Spleen (tissue), 11 donors: ENCODE results near the gene YWHAH. TPM values are rescaled to one million over a fixed set of nuclear protein-coding genes. Genes with fewer than 3 reads are reported as not detected.

ENCODE experiments used
- DNase-seq: peaks from one replicate; pipeline ENCODE4 v3.0.0-alpha.2; 2020
- H3K27ac ChIP-seq, 8 donors: fragments of 200-600 bp; sonication (generic) in 7 of 8; 1 replicate in 4 of 8; 2 replicates in 4 of 8; pipeline versions ENCODE4 v1.5.0 to v1.8.0; 2016 to 2021; ENCODE audit warnings: inconsistent platforms in 4 of 8, mild to moderate bottlenecking in 4 of 8, moderate library complexity in 1 of 8
- H3K27me3 ChIP-seq, 7 donors: fragments of 200-600 bp; sonication (generic) in 6 of 7; replicated peaks in 1 of 7; 1 replicate in 4 of 7; 2 replicates in 3 of 7; pipeline versions ENCODE4 v1.5.0 to v1.8.0; 2016 to 2021; ENCODE audit warnings: inconsistent platforms in 3 of 7, mild to moderate bottlenecking in 1 of 7
- H3K36me3 ChIP-seq, 6 donors: fragments of 200-600 bp; sonication (generic) in 5 of 6; 1 replicate in 4 of 6; 2 replicates in 2 of 6; pipeline versions ENCODE4 v1.5.0 to v1.8.0; 2016 to 2021; ENCODE audit warnings: inconsistent platforms in 2 of 6
- H3K4me1 ChIP-seq, 6 donors: fragments of 200-600 bp; sonication (generic) in 5 of 6; 1 replicate in 3 of 6; 2 replicates in 3 of 6; pipeline versions ENCODE4 v1.5.0 to v1.8.0; 2016 to 2021; ENCODE audit warnings: inconsistent platforms in 3 of 6
- H3K4me3 ChIP-seq, 8 donors: fragments of 200-600 bp; sonication (generic) in 7 of 8; 1 replicate in 4 of 8; 2 replicates in 4 of 8; pipeline versions ENCODE4 v1.5.0 to v1.8.0; 2016 to 2021; ENCODE audit warnings: inconsistent platforms in 4 of 8, mild to moderate bottlenecking in 4 of 8, moderate library complexity in 2 of 8
- H3K9me3 ChIP-seq, 8 donors: fragments of 200-600 bp; sonication (generic) in 7 of 8; 1 replicate in 4 of 8; 2 replicates in 4 of 8; pipeline versions ENCODE4 v1.5.0 to v1.8.0; 2016 to 2021; ENCODE audit warnings: inconsistent platforms in 4 of 8
- POLR2A ChIP-seq, 3 donors: fragments of 450-650 bp; IDR thresholded peaks; one replicate each; pipeline ENCODE4 v1.5.1; 2017; ENCODE audit warnings: antibody characterized with exemption in 3 of 3, mild to moderate bottlenecking in 1 of 3
- POLR2AphosphoS5 ChIP-seq, 3 donors: sonication (generic); formaldehyde crosslinking; IDR thresholded peaks; one replicate each; pipeline ENCODE4 v1.5.1; 2017; ENCODE audit warnings: antibody characterized with exemption in 3 of 3
- WGBS, 5 donors: extraction: QIAGEN DNeasy Blood & Tissue Kit in 3 of 5; methylation state at CpG; one replicate each; pipeline versions ENCODE4 v1.1.5 to v1.1.7; 2013 to 2018; 5-methylcytosine and 5-hydroxymethylcytosine counted together
- intact Hi-C: fragments of 100-400 bp; cut with DNase I; formaldehyde crosslinking; loops from one replicate; pipeline ENCODE4 v1.15.0; 2023; ENCODE audit warnings: low total_unique reads
- polyA plus RNA-seq, 3 donors: library from polyadenylated mRNA; stranded (reverse); fragments of 200-250 nt; gene quantifications; one replicate each; pipeline ENCODE4 v1.2.1, GENCODE V29; 2013
- small RNA-seq, 4 donors: library from RNA; depleted of rRNA; stranded (forward); fragments of <200 nt; gene quantifications; one replicate each; pipeline ENCODE3, GENCODE V24; 2016
- total RNA-seq, 7 donors: library from RNA; depleted of rRNA in 3 of 7; stranded (reverse); fragments of >200 nt in 3 of 7; fragmentation: NEBNext Ultra II Directional in 4 of 7; extraction: Animal tissue kit (Norgen Biotek cat#: 25700) in 4 of 7; gene quantifications; one replicate each; pipeline versions ENCODE4 v1.1.0 to v1.2.1, GENCODE V29; 2016 to 2021
- TF ChIP-seq, protein P1 (sequence below), 11 experiments: fragments of 200-600 bp in 7 of 11; fragments of 450-650 bp in 4 of 11; sonication (generic) in 4 of 11; IDR thresholded peaks in 8 of 11; conservative IDR thresholded peaks in 3 of 11; 1 replicate in 7 of 11; 2 replicates in 4 of 11; pipeline versions ENCODE4 v1.4.0 to v1.8.0; 2016 to 2021; ENCODE audit warnings: antibody characterized with exemption in 11 of 11, inconsistent platforms in 4 of 11, mild to moderate bottlenecking in 1 of 11
- donor health status: healthy with polysubstance abuse.
- donor health status: DM: no; HTN: no; CAD: no; lungs with moderate emphysema.
- donor health status: DM: no; HTN: no; CAD: no.
- donor health status: Bipolar disorder and iron deficiency.
- donor health status: healthy.
- donor health status: DM: no; HTN: no; CAD: no.
- donor health status: DM: yes; HTN: yes; CAD: no.

YWHAH gene
- total and polyA plus RNA-seq, 10 donors, result 34.2 to 130 (median 83.6) TPM

DNA sequence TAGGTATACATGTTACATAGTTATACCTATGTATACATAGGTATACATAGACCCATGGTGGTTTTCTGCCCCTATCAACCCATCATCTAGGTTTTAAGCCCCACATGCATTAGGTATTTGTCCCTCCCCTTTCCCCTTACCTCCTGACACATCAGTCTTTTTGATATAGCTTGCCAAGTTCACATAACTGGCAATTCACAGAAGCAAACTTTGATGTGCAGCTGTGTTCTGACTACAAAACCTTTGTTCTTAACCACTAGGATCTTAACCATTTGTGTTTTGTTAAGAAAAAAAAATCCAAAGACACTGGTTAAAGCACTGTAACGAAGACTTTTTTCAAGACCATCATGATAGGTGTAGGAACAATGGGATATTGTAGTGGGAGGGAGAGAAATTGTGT, 55.8 kb downstream of the YWHAH start:
- 50 to 79% (median 68%) methylated on average over 1 of the region's 1 CpG for WGBS, 5 donors
- H3K27ac ChIP-seq, result no peak overlapping the region

DNA sequence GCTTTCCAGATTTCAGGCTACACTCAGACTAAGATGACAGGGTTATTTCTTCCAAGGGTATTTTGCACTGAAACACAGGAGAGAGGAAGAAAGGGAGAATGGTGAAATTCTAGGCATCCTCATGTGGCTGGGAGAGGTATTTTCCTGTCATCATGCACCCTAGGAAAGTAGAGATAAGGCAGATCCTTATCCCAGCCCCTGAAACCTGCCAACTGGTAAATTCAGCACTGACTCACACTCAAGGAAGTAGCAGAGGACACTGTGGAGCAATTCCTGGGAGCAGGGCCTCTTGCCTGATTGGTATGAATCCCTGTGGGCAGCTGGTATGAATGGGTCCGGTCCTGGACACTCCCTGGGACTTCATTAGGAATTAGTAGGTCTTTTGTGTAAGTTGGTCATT, 61.1 kb downstream of the YWHAH start:
- H3K36me3 ChIP-seq, result no peaks in the 10 kb centered on the region
- peaks cover 0 to 23% (median 0%) of the 10 kb centered on the region in 7 donors for H3K27me3 ChIP-seq
- intact Hi-C loops, result no loop called here
- peaks cover 0 to 10% (median 0%) of the 10 kb centered on the region in 8 donors for H3K9me3 ChIP-seq
- H3K4me3 ChIP-seq, result no peak overlapping the region
- H3K4me1 ChIP-seq, result no peaks in the 10 kb centered on the region
- 60 to 90% (median 72%) methylated on average over 1 of the region's 1 CpG for WGBS, 5 donors
- TF ChIP-seq POLR2AphosphoS5 (IDR thresholded peaks at IDR 0.05) (no peak), POLR2A (IDR thresholded peaks at IDR 0.05) (no peak)
- TF ChIP-seq, protein P1, sequence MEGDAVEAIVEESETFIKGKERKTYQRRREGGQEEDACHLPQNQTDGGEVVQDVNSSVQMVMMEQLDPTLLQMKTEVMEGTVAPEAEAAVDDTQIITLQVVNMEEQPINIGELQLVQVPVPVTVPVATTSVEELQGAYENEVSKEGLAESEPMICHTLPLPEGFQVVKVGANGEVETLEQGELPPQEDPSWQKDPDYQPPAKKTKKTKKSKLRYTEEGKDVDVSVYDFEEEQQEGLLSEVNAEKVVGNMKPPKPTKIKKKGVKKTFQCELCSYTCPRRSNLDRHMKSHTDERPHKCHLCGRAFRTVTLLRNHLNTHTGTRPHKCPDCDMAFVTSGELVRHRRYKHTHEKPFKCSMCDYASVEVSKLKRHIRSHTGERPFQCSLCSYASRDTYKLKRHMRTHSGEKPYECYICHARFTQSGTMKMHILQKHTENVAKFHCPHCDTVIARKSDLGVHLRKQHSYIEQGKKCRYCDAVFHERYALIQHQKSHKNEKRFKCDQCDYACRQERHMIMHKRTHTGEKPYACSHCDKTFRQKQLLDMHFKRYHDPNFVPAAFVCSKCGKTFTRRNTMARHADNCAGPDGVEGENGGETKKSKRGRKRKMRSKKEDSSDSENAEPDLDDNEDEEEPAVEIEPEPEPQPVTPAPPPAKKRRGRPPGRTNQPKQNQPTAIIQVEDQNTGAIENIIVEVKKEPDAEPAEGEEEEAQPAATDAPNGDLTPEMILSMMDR (IDR thresholded peaks at IDR 0.05 in 8 of 11, conservative IDR thresholded peaks at IDR 0.05 in 3 of 11), result no peak
- H3K27ac ChIP-seq, result no peak overlapping the region
- no peak for DNase-seq

More for the DNA sequence above, 55.8 kb downstream of the YWHAH start:
- Histone ChIP-seq H3K4me3 (no peak overlapping the region), H3K9me3 (no peaks in the 10 kb centered on the region), H3K27me3 (peaks cover 0 to 28% (median 0%) of the 10 kb centered on the region in 7 donors), H3K36me3 (no peaks in the 10 kb centered on the region), H3K4me1 (no peaks in the 10 kb centered on the region)
- no peak for DNase-seq
- intact Hi-C loops, result no loop called here
- no peak for TF ChIP-seq POLR2AphosphoS5 (IDR thresholded peaks at IDR 0.05)
- TF ChIP-seq, protein P1 (IDR thresholded peaks at IDR 0.05 in 8 of 11, conservative IDR thresholded peaks at IDR 0.05 in 3 of 11), result no peak
- no peak for TF ChIP-seq POLR2A (IDR thresholded peaks at IDR 0.05)

Small RNAs within 50 kb of the gene (small RNA-seq; reads per million reads assigned to genes)
- 0 to 0.12 (median 0) reads per million in 4 donors for gene RN7SL305P

Other genes with a start within 250 kb of the YWHAH start
- gene PRR14L, start 194.4 kb upstream of the YWHAH start, total RNA-seq, result 10 to 100 TPM; 33.5 to 65.4 (median 51.8) TPM
- gene PRR14L, start 194.4 kb upstream of the YWHAH start, polyA plus RNA-seq, result 1 to 10 TPM; 3.9 to 6.9 (median 6.8) TPM
- 10 to 100 TPM; 32.6 to 64.6 (median 52.7) TPM for gene DEPDC5, start 190.5 kb upstream of the YWHAH start, total RNA-seq
- gene DEPDC5, start 190.5 kb upstream of the YWHAH start, polyA plus RNA-seq, result 10 to 100 TPM in 2 of 3 donors, 1 to 10 TPM in 1; 9.6 to 21.3 (median 19.8) TPM
- gene SLC5A1, start 98.7 kb downstream of the YWHAH start, total RNA-seq, result 10 to 100 TPM in 3 of 7 donors, 1 to 10 TPM in 3, under 1 TPM in 1; 0.95 to 12.9 (median 7.1) TPM
- under 1 TPM; 0.24 to 0.70 (median 0.54) TPM for gene SLC5A1, start 98.7 kb downstream of the YWHAH start, polyA plus RNA-seq
- gene C22orf42, start 214.8 kb downstream of the YWHAH start, total RNA-seq, result not detected
- gene C22orf42, start 214.8 kb downstream of the YWHAH start, polyA plus RNA-seq, result not detected